T-helper 2 cell (primary cell): ENCODE measurements around the gene AGBL3.

Experiments used
- DNase-seq, 5 experiments: peaks; one replicate each; pipeline versions ENCODE4 v3.0.0 to v3.0.0-alpha.2; 2012 to 2022
- total RNA-seq, 2 donors: gene quantifications; one replicate each; lab custom pipeline; 2026; lab: John Stamatoyannopoulos, UW

AGBL3 gene
- total RNA-seq = 2.8 to 4.1 reads per million in 2 donors

GRCh38 chr7:134986363-134987251 lies at the start of gene AGBL3:
TSS of gene AGBL3 (plus strand) at chr7:134986508. CDS start at chr7:134987934, 1,426 bp downstream.
- peak; percentile 59 to 94 (median 82) for DNase-seq

DNA sequence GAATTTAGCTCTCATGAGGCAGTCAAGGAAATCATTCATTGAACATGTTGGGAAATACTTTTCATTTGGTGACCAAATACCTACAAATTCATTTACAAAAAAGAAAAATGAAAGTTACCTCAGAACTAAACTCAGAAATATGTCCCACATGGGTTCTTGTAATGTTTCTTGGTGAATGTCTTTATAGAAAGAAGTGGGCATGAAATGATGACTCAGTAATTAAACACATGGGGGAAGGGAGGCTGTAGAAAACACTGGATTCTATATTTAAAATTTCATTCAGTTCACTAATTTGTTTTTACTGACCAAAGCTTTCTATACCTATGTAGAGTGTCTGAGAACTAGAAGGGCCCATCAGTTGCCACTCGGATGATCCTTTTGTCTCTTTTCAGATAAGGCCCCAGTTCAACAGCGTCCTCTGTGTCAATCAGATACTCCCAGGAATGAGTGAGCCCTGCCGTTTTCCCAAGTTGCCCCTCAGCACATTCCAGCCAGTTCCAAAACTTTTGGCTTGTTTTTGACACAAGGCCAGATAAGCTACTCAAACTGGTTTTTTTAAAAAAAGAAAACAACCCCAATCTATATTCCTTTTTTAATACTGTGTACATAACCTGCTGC lies 49.3 kb upstream of the AGBL3 start:
- DNase-seq = no peak

- no peak for DNase-seq
Observed at GRCh38 chr7:134938141-134938540, 48.2 kb upstream of the AGBL3 start.

DNA sequence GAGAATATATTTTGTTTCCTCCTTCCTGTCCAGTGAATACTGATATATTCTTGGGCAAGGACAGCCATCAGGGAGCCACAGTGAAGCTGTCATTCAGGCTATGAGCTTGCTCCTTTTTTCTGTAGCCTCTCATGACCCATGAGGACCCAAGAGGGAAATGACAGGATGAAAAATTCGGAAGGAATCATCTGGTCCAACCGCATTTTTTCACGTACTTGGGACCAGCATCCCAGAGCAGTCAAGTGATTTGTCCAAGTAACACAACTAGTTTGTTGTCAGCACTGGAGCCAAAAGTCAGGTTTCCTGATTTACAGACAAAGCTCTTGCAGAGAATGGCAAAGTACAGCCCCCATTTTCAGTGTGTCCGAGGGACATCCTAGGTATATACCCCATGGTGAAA lies 47.2 kb upstream of the AGBL3 start:
- no peak for DNase-seq

- no peak for DNase-seq
Observed at GRCh38 chr7:134940729-134941128, 45.6 kb upstream of the AGBL3 start.

GRCh38 chr7:134941185-134941900 lies 45.0 kb upstream of the AGBL3 start:
- DNase-seq = no peak

DNA sequence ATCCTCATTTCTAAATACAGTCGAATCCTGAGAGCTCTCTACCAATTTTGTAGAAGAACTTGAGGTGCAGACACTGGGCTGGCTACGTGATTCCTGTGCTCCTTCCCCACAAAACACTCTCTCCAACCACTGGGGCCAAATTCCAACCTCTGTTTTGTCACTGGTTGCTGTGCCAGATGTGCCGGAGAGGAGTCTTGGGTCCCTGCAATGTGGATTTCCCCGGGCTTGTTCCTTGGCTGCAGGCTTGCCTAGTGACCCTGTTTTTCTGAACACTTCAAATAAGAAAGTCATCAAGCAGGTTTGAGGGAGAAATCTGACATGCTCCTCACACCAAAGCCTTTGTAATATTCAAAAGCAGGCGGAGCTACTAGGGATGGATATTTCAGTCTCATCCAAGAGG lies 44.4 kb upstream of the AGBL3 start:
- no peak for DNase-seq

DNA sequence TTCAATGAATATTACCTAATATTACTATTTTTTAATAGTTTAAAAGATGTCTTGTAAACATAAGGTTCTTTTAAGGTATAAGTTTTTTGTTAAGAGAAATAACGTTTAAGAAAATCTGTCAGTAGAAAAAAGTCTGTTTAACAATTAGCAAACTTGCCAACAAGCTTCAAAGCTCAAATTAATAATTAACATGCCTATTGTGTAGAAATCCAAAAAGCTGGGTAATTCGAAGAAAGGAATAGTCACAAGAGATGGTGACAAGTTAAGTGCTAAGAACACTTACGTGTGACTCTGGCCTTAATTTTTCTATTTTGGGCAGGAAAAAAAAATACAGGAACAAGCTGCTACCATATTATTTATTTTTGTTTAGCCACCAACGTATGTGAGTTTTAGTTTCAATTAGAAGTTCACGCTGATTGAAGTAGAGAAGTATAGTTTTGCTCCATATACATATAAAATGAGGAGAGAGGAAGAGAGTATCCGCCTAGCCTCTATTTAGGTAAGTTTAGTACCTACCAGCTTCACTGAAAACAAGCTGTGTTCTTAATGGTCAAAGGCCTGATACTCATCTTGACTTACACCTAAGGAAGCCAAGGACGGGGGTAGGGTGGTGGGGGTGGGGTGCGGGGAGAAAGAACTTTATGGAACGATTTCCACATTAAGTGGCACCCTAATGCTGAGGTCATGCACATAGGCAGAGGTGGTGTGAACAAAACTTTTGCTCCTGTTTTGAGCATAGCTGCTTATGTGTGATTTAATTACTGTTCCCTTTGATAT lies 43.4 kb upstream of the AGBL3 start:
- DNase-seq = no peak

GRCh38 chr7:134943785-134944400 lies 42.4 kb upstream of the AGBL3 start:
- DNase-seq = peak in 1 of 5 experiments; percentile 24

- DNase-seq = no peak
Observed at GRCh38 chr7:134945691-134946090, 40.6 kb upstream of the AGBL3 start.

- DNase-seq = peak in 1 of 5 experiments; percentile 19
Observed at GRCh38 chr7:134946260-134946659, 40.0 kb upstream of the AGBL3 start.

GRCh38 chr7:134947329-134947728 lies 39.0 kb upstream of the AGBL3 start:
- no peak for DNase-seq

- DNase-seq = no peak
Observed at GRCh38 chr7:134947831-134948230, 38.5 kb upstream of the AGBL3 start.

DNA sequence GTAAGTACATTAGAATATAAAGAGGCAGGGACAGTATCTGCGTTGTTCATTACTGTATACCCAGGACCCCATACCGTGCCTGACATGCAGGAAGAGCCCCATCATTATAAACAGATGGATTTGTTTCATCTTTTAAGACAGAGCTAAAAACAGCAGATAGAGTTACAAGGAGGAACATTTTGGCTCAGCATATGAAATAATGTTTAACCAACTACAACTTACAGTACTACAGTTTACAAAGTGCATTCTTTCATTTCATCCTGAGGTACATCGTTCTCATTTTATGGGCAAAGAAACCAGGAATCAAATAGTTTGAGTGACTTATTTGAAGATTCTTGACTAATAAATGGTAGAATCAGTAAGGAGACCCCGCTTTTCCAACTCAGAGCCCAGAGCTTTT lies 38.1 kb upstream of the AGBL3 start:
- no peak for DNase-seq

DNA sequence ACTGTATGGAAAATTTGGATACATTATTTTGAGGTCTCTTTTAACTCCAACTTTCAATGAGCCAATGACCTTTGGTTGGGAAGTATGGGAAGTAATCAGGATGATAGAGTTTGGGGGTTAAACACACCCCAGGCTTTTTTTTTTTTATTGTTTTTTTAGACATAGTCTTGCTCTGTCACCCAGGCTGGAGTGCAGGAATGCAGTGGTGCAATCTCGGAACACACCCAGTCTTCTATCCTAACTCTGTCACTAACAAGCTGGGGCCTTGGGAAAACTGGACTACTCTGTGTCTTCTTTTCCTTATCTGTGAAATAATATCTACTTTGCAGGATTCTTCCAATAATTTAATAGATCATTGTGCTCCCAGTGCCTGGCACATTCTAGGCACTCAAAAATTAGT lies 37.6 kb upstream of the AGBL3 start:
- no peak for DNase-seq

DNA sequence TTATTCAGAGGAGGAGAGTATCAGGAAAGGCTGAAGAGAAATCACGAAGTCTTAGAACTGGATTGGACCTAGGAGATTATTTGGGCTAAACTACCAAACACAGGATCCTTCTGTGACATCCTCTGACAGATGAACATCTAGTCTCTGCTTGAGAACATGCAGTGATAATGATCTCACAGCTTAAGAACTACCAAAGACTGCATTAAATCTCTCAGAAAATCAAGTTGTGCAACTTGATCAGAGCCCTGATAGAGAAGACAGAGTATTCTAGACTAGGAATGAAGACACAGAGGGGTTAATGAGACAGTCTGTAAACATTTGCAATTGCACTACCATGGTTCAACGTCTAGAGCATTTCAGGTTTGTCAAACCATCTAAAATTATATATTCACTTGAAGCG lies 37.1 kb upstream of the AGBL3 start:
- peak in 1 of 5 experiments; percentile 35 for DNase-seq

DNA sequence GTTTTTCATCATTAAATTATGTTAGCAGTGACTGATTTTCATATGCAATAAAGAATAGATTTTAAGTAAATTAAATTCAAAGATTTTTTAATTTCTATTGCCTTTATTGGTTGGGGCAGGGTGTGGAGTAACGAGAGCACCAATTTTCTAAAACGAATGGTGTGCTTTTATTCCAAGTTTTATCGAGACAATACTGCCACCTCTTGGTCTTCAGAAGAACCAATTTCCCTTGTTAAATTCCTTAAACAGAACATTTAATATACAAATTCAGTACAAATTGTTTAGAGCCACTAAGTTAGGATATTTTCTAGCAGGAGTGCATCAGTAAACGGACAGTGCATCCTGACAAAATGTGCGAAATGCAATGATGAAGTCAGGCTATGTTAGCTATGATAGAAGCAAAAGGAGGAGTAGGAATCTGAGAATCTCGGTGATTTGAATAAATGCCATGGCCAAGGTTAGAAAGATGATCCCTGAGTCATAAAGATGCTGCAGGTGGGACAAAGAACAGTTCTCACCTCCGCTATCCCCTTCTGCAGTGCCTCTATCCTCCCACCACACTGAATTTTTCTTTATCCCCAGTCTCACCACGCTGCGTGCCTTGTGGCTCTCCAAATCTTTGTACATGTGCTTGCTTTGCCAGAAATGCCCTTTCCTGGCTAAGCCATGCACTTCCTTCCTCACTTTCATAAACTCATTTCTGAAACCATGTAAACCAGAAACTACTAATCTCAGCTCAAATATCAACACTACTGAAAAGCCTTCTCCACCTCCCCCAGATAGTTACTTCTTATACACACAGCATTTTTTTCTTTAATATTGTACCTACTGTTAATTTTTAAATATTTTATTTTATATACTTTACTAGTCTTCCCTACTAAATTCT lies 31.9 kb upstream of the AGBL3 start:
- peak in 1 of 5 experiments; percentile 61 for DNase-seq

DNA sequence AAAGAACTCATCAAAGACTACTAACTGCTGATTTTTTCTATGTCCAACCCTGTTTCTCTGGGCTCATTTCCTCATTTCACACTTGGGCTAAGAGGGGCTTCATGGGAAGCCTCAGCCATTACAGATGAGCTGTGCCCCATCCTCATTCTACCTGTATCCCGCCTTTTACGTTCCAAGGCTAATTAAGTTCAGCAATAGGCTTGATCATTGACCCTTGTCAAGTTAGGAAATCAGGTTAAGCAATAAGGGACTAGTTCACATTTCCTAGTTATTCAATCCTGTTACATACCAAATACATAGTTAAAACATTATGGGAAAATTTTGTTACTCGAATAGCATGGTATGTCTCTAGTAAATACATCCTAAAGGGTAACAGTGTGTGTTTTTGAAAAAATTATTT lies 29.3 kb upstream of the AGBL3 start:
- no peak for DNase-seq

GRCh38 chr7:134959810-134960209 lies 26.5 kb upstream of the AGBL3 start:
- DNase-seq = no peak

DNA sequence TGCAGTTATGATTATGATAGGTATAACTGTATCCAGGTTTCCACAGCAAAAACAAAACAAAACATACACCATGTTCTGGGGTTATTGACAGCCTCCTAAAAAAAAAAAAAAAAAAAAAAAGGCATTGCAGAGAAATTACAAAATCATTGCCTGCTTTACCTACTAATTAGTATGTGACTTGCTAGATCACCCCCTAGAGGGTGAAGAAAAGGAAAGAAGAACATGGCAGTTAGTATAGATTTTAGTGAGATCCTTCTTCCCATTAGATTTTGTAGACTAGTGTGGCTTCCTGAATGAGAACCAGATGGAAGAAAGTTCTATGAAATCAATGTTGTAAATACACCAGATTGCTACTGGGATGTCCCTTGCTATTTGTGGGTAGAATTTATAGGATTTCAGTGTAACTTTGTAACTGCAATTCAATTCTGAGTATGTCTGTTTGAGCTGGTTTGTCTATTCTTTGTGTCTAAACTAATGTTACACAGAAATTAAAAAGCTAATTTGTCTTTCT lies 24.0 kb upstream of the AGBL3 start:
- peak in 1 of 5 experiments; percentile 11 for DNase-seq

DNA sequence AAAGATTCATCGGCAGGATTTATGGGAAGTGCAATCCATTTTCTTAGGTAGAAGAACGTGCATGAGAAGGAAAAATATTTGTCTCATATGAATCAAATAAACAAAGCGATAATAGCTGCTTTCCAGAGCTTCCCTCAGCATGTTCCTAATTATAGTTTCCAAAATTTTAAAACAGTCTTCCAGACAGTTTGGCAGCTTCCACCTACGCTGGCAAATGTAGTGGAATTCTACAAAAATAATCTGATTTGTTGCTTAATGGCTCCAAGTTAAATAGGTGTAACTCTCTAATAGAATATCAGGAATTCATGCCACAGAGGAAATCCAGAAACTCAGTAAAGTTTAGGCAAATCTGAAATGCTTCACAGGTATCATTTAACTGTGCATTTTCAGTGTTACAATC lies 23.3 kb upstream of the AGBL3 start:
- DNase-seq = no peak
